DMS79 treated with DMSO at 0.1 percent for 48 hours (cell line): ENCODE measurements around the gene U2SURP.
A peak's percentile ranks its signal among the peaks of the same experiment; 100 is the strongest.
"Not testable (repeated sequence)": the region's sequence is repeated elsewhere in the genome, so short reads cannot be mapped to it uniquely, and the experiment has no call there.

Experiments used
- DNase-seq: peaks from one replicate; lab custom pipeline; 2025; lab: John Stamatoyannopoulos, UW

The U2SURP gene

DNA sequence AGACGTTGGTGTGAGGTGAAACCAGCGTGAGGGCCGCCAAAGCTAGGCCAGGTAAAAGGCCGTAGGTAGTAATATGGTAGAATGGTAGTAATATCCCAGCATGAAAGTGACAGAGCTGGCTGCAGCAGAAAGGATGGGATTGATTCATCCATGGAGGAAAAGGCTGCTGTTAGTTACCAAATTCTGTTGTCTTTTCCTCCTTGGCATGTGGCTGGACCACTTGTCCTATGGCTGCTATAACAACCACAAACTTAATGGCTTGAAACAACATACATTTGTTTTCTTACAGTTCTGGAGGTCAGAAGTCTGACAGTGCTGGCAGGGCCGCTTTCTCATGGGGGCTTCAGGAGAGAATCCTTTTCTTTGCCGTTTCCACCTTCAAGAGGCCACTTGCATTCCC, 70.4 kb downstream of the U2SURP start:
- DNase-seq: no peak

GRCh38 chr3:143072298-143073020, 71.1 kb downstream of the U2SURP start:
- DNase-seq: not testable (repeated sequence)

DNA sequence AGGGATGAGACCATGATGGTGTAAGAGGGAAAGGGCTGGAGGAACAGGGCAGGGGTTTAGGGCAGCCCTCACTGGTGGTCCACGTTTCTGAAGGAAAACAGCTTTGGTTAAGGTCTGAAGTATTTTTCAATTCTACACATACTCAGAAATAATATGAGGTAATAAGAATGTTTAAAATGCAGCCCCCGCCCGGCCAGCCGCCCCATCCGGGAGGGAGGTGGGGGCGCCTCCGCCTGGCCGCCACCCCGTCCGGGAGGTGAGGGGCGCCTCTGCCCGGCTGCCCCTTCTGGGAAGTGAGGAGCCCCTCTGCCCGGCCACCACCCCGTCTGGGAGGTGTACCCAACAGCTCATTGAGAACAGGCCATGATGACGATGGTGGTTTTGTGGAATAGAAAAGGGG, 72.2 kb downstream of the U2SURP start:
- DNase-seq: not testable (repeated sequence)

GRCh38 chr3:143073983-143074382, 72.6 kb downstream of the U2SURP start:
- not testable (repeated sequence) for DNase-seq

- no peak for DNase-seq
Measured at GRCh38 chr3:143078883-143079282, 77.5 kb downstream of the U2SURP start.

DNA sequence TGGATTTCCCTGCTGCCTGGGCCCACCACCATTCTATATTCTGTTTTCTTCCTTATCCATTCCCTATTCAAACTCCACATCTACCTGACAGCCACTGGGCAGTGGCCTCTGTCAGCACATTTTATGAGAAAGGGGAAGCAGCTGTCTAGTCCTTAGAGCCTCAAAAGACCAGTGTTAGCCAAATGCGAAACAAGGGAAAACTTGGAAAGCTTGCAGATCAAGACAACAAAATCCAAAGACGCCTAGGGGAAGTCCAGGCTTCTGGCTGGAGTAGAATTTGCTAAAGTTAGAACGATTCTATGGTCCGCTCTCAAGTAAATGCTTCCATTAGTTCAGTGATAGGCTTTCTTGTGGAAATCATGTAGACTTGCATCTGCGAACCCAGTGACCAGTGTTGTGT, 78.8 kb downstream of the U2SURP start:
- no peak for DNase-seq

- no peak for DNase-seq
Measured at GRCh38 chr3:143081365-143081764, 80.0 kb downstream of the U2SURP start.

- no peak for DNase-seq
Measured at GRCh38 chr3:143081844-143082778, 80.7 kb downstream of the U2SURP start.

DNA sequence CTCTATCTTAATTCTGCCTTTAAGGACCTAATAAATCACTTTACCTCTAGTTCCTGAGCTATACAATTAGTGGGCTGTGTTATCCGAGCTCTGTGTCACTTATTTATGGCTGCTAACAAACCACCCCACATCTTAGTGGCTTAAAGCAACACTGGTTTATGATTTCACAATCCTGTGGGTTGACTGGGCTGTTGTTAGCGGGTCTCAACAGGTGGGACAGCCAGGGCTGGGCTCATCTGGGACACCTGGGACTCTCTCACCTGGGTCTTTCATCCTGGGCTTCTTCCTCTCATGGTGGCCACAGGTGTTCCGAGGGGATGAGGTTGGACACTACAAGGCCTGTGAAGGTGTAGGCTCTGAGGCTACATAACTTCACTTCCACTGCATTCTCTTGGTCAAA, 82.4 kb downstream of the U2SURP start:
- no peak for DNase-seq

GRCh38 chr3:143084856-143085731, 83.7 kb downstream of the U2SURP start:
- no peak for DNase-seq

DNA sequence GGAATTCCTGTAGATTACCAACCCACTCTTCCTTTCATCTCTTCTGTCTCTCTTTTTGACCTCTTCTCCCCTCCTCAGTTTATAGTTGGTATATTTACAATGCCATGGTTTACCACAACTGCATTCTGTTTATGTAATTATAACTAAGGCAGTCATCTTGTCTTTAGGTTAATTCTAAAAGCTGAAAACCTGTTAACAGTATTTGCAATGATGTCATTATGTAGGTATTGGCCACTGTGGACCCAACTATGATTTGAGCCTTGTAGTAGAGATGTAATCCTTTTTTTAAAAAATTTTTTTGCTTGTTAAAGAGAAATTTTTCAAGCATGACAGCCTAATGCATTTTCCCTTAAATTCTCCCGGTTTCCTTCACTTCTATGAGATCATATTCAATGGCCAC, 87.5 kb downstream of the U2SURP start:
- DNase-seq: no peak

- DNase-seq: no peak
Measured at GRCh38 chr3:143089965-143090364, 88.6 kb downstream of the U2SURP start.

DNA sequence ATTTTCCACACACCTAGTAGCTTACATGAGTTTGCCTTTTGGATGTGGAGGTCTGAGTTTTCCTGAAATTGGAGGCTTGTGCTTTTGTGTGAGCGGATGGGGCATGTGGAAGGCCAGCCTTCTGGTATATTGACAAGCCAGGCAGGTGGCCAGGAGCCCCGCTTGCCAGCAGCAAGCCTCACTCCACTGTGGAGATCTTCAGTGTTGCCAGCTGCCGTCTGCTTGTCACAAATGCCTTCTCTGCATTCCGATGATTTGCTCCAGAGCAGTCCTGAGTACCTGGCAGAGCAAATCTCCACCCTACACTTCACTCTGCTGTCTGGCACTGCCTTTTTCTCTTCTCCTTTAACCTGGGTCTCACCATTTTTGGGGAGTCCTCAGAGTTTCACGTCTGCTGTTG, 89.1 kb downstream of the U2SURP start:
- DNase-seq: peak; percentile 82

DNA sequence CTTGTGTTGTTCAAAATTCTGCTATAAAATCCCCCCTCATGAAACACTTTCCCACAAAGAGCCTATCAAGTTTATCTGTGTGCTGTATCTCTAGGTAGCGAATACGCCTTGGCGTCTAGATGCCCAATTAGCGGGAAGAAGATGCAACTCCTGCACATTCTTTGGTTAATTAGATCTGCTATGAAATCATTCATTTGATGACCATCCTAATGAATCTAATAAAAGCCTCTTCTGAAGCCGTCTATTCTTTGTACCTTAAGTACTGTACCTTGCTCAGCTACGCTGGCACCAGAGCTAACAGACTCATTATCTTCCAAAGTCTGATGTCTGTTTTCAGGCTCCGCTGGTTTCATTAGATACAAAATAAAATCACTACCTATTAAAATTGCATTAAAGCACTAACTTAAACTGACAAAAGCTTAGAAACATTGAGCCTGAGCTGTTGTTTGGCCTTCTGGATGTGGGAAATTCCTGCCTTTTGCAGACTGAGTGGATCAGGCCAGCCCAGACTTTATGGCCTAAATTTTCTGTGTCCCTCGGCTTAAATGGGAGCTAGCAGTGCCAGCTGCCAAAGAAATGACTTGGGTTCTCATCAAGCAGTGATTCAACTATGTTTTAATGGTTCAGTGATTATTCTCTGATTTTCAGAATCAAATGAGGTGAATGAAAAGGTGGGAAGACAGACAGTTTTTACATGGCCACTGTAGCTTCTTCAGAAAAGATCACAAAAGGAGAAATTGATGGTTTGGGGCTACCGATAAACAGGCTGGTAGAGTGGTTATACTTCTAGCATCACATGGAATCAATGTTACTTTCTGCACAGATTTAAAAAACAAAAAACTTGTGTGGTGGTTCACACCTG, 89.8 kb downstream of the U2SURP start:
- peak; percentile 34 for DNase-seq

GRCh38 chr3:143092191-143092590, 90.8 kb downstream of the U2SURP start:
- DNase-seq: no peak

GRCh38 chr3:143095813-143096212, 94.4 kb downstream of the U2SURP start:
- DNase-seq: no peak

- no peak for DNase-seq
Measured at GRCh38 chr3:143098032-143098764, 96.8 kb downstream of the U2SURP start.

GRCh38 chr3:143099210-143099609, 97.8 kb downstream of the U2SURP start:
- DNase-seq: no peak

GRCh38 chr3:143099690-143100089, 98.3 kb downstream of the U2SURP start:
- DNase-seq: no peak

GRCh38 chr3:143100451-143100850, 99.1 kb downstream of the U2SURP start:
- no peak for DNase-seq
